ENCODE data around the gene PRRG1. TPM values are rescaled to one million over a fixed set of nuclear protein-coding genes. Genes with fewer than 3 reads are reported as not detected.

The PRRG1 gene
- polyA plus RNA-seq, 1 donor from 2014 or later, result 9.1 TPM

DNA sequence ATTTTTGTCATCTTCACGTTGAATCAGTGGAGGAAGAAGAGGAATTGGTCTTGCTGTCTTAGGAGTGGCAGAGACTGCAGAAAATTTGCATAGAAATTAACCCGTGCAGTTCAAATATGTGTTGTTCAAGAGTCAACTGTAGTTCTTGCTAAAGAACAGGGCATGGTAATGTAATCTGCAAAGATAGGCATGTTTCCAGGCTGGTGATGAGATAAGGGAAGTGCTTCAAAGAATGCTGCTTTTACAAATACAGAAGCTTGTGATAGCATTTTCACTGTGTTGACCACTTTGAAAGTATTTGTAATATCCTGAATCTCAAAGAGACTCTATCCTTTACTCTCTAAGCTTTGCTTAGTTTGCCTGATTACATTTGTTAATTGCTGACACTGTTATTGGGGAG, 60.1 kb downstream of the PRRG1 start:
- no peaks in the 10 kb centered on the region for H4K20me1 ChIP-seq (ENCODE audit: insufficient read depth)
- H3K9me3 ChIP-seq (ENCODE audit: low read length), result no peaks in the 10 kb centered on the region
- H3F3A ChIP-seq (ENCODE audit: insufficient read depth, low read length, poor library complexity, severe bottlenecking), result no peaks in the 10 kb centered on the region
- TF ChIP-seq RAD21 (conservative IDR thresholded peaks at IDR 0.05), result no peak
- TF ChIP-seq EZH2 (IDR thresholded peaks at IDR 0.05; ENCODE audit: borderline replicate concordance, insufficient read depth, low read length, poor library complexity, severe bottlenecking), result no peak
- no peak overlapping the region for H3K4me2 ChIP-seq (ENCODE audit: low read length)
- no peak overlapping the region for H3K4me3 ChIP-seq (ENCODE audit: low read length)
- no peaks in the 10 kb centered on the region for H3K27me3 ChIP-seq (ENCODE audit: insufficient read depth, low read depth, low read length)
- H3K9ac ChIP-seq (ENCODE audit: low read length), result no peak overlapping the region
- no peaks in the 10 kb centered on the region for H3K36me3 ChIP-seq (ENCODE audit: insufficient read depth, low read length)
- H2AFZ ChIP-seq (ENCODE audit: low read depth, low read length), result no peak overlapping the region
- no peaks in the 10 kb centered on the region for H3K9me2 ChIP-seq (ENCODE audit: insufficient read depth, low read length)
- no peaks in the 10 kb centered on the region for H3K79me2 ChIP-seq (replicated peaks; ENCODE audit: insufficient read depth, low read length)
- no peak overlapping the region for H3K27ac ChIP-seq (ENCODE audit: low read length)

DNA sequence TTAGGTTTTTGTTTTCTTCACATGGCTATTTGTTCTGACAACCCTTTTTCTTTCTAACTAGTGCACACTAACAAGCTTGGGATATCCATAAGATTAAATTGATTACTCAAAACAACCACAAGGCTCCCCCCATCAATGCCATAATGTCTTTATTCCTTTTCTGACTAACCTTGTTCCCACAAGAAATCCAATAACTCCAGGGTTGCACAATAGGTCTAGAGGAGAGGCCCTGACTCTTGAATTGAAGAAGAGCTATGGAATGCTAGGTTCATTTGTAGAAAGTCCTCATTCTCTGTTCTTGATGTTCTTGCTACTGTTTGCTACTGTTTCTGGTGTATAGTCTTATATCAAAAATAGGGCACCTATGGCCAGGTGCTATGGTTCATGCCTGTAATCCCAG, 71.0 kb downstream of the PRRG1 start:
- Histone ChIP-seq H3K9me2 (ENCODE audit: insufficient read depth, low read length) (no peaks in the 10 kb centered on the region), H3K9ac (ENCODE audit: low read length) (no peak overlapping the region), H3F3A (ENCODE audit: insufficient read depth, low read length, poor library complexity, severe bottlenecking) (no peaks in the 10 kb centered on the region), H3K36me3 (ENCODE audit: insufficient read depth, low read length) (no peaks in the 10 kb centered on the region), H3K27ac (ENCODE audit: low read length) (no peak overlapping the region), H3K4me2 (ENCODE audit: low read length) (no peak overlapping the region), H2AFZ (ENCODE audit: low read depth, low read length) (no peak overlapping the region), H3K9me3 (ENCODE audit: low read length) (no peaks in the 10 kb centered on the region), H4K20me1 (ENCODE audit: insufficient read depth) (no peaks in the 10 kb centered on the region), H3K79me2 (replicated peaks; ENCODE audit: insufficient read depth, low read length) (no peaks in the 10 kb centered on the region), H3K27me3 (ENCODE audit: insufficient read depth, low read depth, low read length) (no peaks in the 10 kb centered on the region), H3K4me3 (ENCODE audit: low read length) (no peak overlapping the region)
- no peak for TF ChIP-seq EZH2 (IDR thresholded peaks at IDR 0.05; ENCODE audit: borderline replicate concordance, insufficient read depth, low read length, poor library complexity, severe bottlenecking)

- Histone ChIP-seq H3K4me2 (ENCODE audit: low read length) (no peak overlapping the region), H3K27me3 (ENCODE audit: insufficient read depth, low read depth, low read length) (no peaks in the 10 kb centered on the region)
- no peak for TF ChIP-seq EP300 (conservative IDR thresholded peaks at IDR 0.05; ENCODE audit: poor library complexity, severe bottlenecking)
- no peak for TF ChIP-seq EZH2 (IDR thresholded peaks at IDR 0.05; ENCODE audit: borderline replicate concordance, insufficient read depth, low read length, poor library complexity, severe bottlenecking)
- no peak for TF ChIP-seq REST (IDR thresholded peaks at IDR 0.05; ENCODE audit: borderline replicate concordance)
- no peak for TF ChIP-seq RAD21 (conservative IDR thresholded peaks at IDR 0.05)
- TF ChIP-seq MXI1 (conservative IDR thresholded peaks at IDR 0.05; ENCODE audit: poor library complexity, severe bottlenecking), result no peak
- TF ChIP-seq, protein P1, sequence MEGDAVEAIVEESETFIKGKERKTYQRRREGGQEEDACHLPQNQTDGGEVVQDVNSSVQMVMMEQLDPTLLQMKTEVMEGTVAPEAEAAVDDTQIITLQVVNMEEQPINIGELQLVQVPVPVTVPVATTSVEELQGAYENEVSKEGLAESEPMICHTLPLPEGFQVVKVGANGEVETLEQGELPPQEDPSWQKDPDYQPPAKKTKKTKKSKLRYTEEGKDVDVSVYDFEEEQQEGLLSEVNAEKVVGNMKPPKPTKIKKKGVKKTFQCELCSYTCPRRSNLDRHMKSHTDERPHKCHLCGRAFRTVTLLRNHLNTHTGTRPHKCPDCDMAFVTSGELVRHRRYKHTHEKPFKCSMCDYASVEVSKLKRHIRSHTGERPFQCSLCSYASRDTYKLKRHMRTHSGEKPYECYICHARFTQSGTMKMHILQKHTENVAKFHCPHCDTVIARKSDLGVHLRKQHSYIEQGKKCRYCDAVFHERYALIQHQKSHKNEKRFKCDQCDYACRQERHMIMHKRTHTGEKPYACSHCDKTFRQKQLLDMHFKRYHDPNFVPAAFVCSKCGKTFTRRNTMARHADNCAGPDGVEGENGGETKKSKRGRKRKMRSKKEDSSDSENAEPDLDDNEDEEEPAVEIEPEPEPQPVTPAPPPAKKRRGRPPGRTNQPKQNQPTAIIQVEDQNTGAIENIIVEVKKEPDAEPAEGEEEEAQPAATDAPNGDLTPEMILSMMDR (IDR thresholded peaks at IDR 0.05; ENCODE audit: poor library complexity, severe bottlenecking), result no peak
- TF ChIP-seq TAF1 (IDR thresholded peaks at IDR 0.05; ENCODE audit: low read depth), result no peak
- no peak for TF ChIP-seq POLR2AphosphoS5 (IDR thresholded peaks at IDR 0.05)
- TF ChIP-seq SMC3 (conservative IDR thresholded peaks at IDR 0.05; ENCODE audit: poor library complexity), result no peak
These were observed 71.6 kb downstream of the PRRG1 start for GRCh38 chrX:37420756-37421155.

More at GRCh38 chrX:37420756-37421155, 71.6 kb downstream of the PRRG1 start:
- Histone ChIP-seq H3K9me2 (ENCODE audit: insufficient read depth, low read length) (no peaks in the 10 kb centered on the region), H3K27ac (ENCODE audit: low read length) (no peak overlapping the region), H2AFZ (ENCODE audit: low read depth, low read length) (no peak overlapping the region), H3K36me3 (ENCODE audit: insufficient read depth, low read length) (no peaks in the 10 kb centered on the region), H4K20me1 (ENCODE audit: insufficient read depth) (no peaks in the 10 kb centered on the region), H3K9me3 (ENCODE audit: low read length) (no peaks in the 10 kb centered on the region), H3K4me3 (ENCODE audit: low read length) (no peak overlapping the region), H3F3A (ENCODE audit: insufficient read depth, low read length, poor library complexity, severe bottlenecking) (no peaks in the 10 kb centered on the region), H3K9ac (ENCODE audit: low read length) (no peak overlapping the region), H3K79me2 (replicated peaks; ENCODE audit: insufficient read depth, low read length) (no peaks in the 10 kb centered on the region)

Data from neural cell (in vitro differentiated cells).